ENCODE results near the gene FBXW9. TPM values are rescaled to one million over a fixed set of nuclear protein-coding genes. Genes with fewer than 3 reads are reported as not detected.

The FBXW9 gene
- total and polyA plus RNA-seq, 2 of the 13 experiments (the other 11 are each of a cell fraction or from before 2014, with no cell fraction given) = 5.7 to 6.1 TPM

GRCh38 chr19:12647047-12647446 lies 49.4 kb downstream of the FBXW9 start:
- no peak overlapping the region for H3K4me2 ChIP-seq (ENCODE audit: low read depth, low read length)
- in situ Hi-C loops (cut with HindIII; ENCODE audit: extremely low pct_ligation_motif_present, low pct_unique_long_range_greater_than_20kb) = no loop called here
- no peaks in the 10 kb centered on the region for H3K79me2 ChIP-seq (ENCODE audit: insufficient read depth, low read length)
- no peaks in the 10 kb centered on the region for H3K27me3 ChIP-seq (ENCODE audit: control insufficient read depth in 1 of 2, insufficient read depth in 2 of 2, low read length in 2 of 2)
- no peak for FAIRE-seq
- ATAC-seq = peak; percentile 13; the same call in 1 of the 3 replicates
- no peak overlapping the region for H2AFZ ChIP-seq (ENCODE audit: low read length)
- no peaks in the 10 kb centered on the region for H4K20me1 ChIP-seq (ENCODE audit: insufficient read depth, low read length)
- H3K27ac ChIP-seq (ENCODE audit: extremely low read length, insufficient read depth, low read length) = no peak overlapping the region
- 85% methylated on average over 8 of the region's 8 CpGs for WGBS (ENCODE audit: low lambda C conversion rate)
- no peak overlapping the region for H3K9ac ChIP-seq (ENCODE audit: insufficient read depth, low read depth, low read length)
- H3K4me1 ChIP-seq (ENCODE audit: insufficient read depth, low read length) = no peaks in the 10 kb centered on the region
- DNase-seq (ENCODE audit: low spot score) = no peak
- ChIA-PET POLR2A (no interaction called here), CTCF (ENCODE audit: low intra/inter-chr PET ratio, low total read pairs) (no interaction called here)
- H3K36me3 ChIP-seq (replicated peaks in 1 of 2; ENCODE audit: control insufficient read depth in 1 of 2, insufficient read depth in 2 of 2, low read length in 2 of 2) = no peaks in the 10 kb centered on the region
- TF ChIP-seq ZBTB33 (CRISPR knock-in tag; IDR thresholded peaks at IDR 0.05) (peak; percentile 55; the same call in 1 of the 2 replicates), SMARCC2 (IDR thresholded peaks at IDR 0.05) (no peak)
- intact Hi-C loops (cut with micrococcal nuclease; ENCODE audit: unreplicated experiment) = no loop called here
- H3K4me3 ChIP-seq (replicated peaks in 1 of 3; ENCODE audit: insufficient read depth in 1 of 3, low read depth in 2 of 3, low read length in 3 of 3) = no peak overlapping the region
- no peaks in the 10 kb centered on the region for H3K9me3 ChIP-seq (ENCODE audit: low read length)
- no TSS peak for BruUV-seq (replicated peaks)

GRCh38 chr19:12646551-12646950 lies 49.9 kb downstream of the FBXW9 start:
- H3K27ac ChIP-seq (ENCODE audit: extremely low read length, insufficient read depth, low read length) = no peak overlapping the region
- FAIRE-seq (no peak), DNase-seq (ENCODE audit: low spot score) (no peak), ATAC-seq (no peak)
- H3K4me1 ChIP-seq (ENCODE audit: insufficient read depth, low read length) = no peaks in the 10 kb centered on the region
- H3K9ac ChIP-seq (ENCODE audit: insufficient read depth, low read depth, low read length) = no peak overlapping the region
- 88% methylated on average over 9 of the region's 10 CpGs for WGBS (ENCODE audit: low lambda C conversion rate)
- no peaks in the 10 kb centered on the region for H4K20me1 ChIP-seq (ENCODE audit: insufficient read depth, low read length)
- no peaks in the 10 kb centered on the region for H3K36me3 ChIP-seq (replicated peaks in 1 of 2; ENCODE audit: control insufficient read depth in 1 of 2, insufficient read depth in 2 of 2, low read length in 2 of 2)
- H3K27me3 ChIP-seq (ENCODE audit: control insufficient read depth in 1 of 2, insufficient read depth in 2 of 2, low read length in 2 of 2) = no peaks in the 10 kb centered on the region
- H3K4me2 ChIP-seq (ENCODE audit: low read depth, low read length) = no peak overlapping the region
- no TSS peak for BruUV-seq (replicated peaks)
- in situ Hi-C loops (cut with HindIII; ENCODE audit: extremely low pct_ligation_motif_present, low pct_unique_long_range_greater_than_20kb) = no loop called here
- H3K4me3 ChIP-seq (replicated peaks in 1 of 3; ENCODE audit: insufficient read depth in 1 of 3, low read depth in 2 of 3, low read length in 3 of 3) = no peak overlapping the region
- POLR2A ChIA-PET = no interaction called here
- H3K79me2 ChIP-seq (ENCODE audit: insufficient read depth, low read length) = no peaks in the 10 kb centered on the region
- intact Hi-C loops (cut with micrococcal nuclease; ENCODE audit: unreplicated experiment) = no loop called here
- no peaks in the 10 kb centered on the region for H3K9me3 ChIP-seq (ENCODE audit: low read length)
- H2AFZ ChIP-seq (ENCODE audit: low read length) = no peak overlapping the region
- CTCF ChIA-PET (ENCODE audit: low intra/inter-chr PET ratio, low total read pairs) = no interaction called here
- TF ChIP-seq ZNF431 (CRISPR knock-in tag; IDR thresholded peaks at IDR 0.05; ENCODE audit: borderline replicate concordance, low read depth) (no peak), ZNF629 (CRISPR knock-in tag; conservative IDR thresholded peaks at IDR 0.05) (no peak), POLR2AphosphoS2 (IDR thresholded peaks at IDR 0.05; ENCODE audit: low read depth, low read length) (no peak), CCAR2 (optimal IDR thresholded peaks at IDR 0.05; ENCODE audit: low read depth, low read length) (no peak), DPF2 (CRISPR knock-in tag; IDR thresholded peaks at IDR 0.05; ENCODE audit: borderline replicate concordance, low read depth) (no peak), KDM5B (CRISPR knock-in tag; IDR thresholded peaks at IDR 0.05; ENCODE audit: borderline replicate concordance) (no peak)
- TF ChIP-seq, protein P1, sequence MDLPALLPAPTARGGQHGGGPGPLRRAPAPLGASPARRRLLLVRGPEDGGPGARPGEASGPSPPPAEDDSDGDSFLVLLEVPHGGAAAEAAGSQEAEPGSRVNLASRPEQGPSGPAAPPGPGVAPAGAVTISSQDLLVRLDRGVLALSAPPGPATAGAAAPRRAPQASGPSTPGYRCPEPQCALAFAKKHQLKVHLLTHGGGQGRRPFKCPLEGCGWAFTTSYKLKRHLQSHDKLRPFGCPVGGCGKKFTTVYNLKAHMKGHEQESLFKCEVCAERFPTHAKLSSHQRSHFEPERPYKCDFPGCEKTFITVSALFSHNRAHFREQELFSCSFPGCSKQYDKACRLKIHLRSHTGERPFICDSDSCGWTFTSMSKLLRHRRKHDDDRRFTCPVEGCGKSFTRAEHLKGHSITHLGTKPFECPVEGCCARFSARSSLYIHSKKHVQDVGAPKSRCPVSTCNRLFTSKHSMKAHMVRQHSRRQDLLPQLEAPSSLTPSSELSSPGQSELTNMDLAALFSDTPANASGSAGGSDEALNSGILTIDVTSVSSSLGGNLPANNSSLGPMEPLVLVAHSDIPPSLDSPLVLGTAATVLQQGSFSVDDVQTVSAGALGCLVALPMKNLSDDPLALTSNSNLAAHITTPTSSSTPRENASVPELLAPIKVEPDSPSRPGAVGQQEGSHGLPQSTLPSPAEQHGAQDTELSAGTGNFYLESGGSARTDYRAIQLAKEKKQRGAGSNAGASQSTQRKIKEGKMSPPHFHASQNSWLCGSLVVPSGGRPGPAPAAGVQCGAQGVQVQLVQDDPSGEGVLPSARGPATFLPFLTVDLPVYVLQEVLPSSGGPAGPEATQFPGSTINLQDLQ (CRISPR knock-in tag; IDR thresholded peaks at IDR 0.05) = no peak
